SK-N-SH (cell line): ENCODE results near the gene SSTR4. TPM values are rescaled to one million over a fixed set of nuclear protein-coding genes. Genes with fewer than 3 reads are reported as not detected.

Experiments used
- CTCF ChIA-PET: fragments of 300-600, 350-600 bp; formaldehyde crosslinking; extraction: SDS; loops from one replicate; lab custom pipeline; 2021; lab: Yijun Ruan, JAX
- POLR2A ChIA-PET: fragments of 350-600 bp; sonication (Branson Sonifier 250); formaldehyde crosslinking; extraction: SDS; loops from one replicate; lab custom pipeline; 2020; ENCODE audit warnings: antibody characterized with exemption, inconsistent platforms; lab: Yijun Ruan, JAX
- DNase-seq: peaks from one replicate; pipeline ENCODE4 v3.0.0; 2012
- H2AFZ ChIP-seq: fragments of 200-600 bp; sonication (generic); 2 replicates; pipeline ENCODE4 v1.8.1; 2016; ENCODE audit warnings: antibody characterized with exemption, mild to moderate bottlenecking, low read depth
- H3F3A ChIP-seq: fragments of 200-600 bp; sonication (generic); replicated peaks from 2 replicates; pipeline ENCODE3; 2016; ENCODE audit warnings: antibody characterized with exemption, mild to moderate bottlenecking; ENCODE audit not compliant: insufficient read depth
- H3K27ac ChIP-seq, 2 experiments: fragments of 200-500 bp in 1 of 2; fragments of 200-600 bp in 1 of 2; sonication (Bioruptor generic) in 1 of 2; sonication (generic), shearing (Covaris generic) in 1 of 2; 2 replicates each; pipeline versions ENCODE4 v1.5.1 to v1.6.1; 2014 to 2016; ENCODE audit warnings: low read depth in 2 of 2, inconsistent platforms in 1 of 2, low read length in 1 of 2, mild to moderate bottlenecking in 1 of 2, mixed read lengths in 1 of 2
- H3K27me3 ChIP-seq: fragments of 200-600 bp; sonication (generic), shearing (Covaris generic); 2 replicates; pipeline ENCODE4 v1.6.1; 2016; ENCODE audit warnings: mixed run types; ENCODE audit not compliant: insufficient read depth
- H3K36me3 ChIP-seq, 2 experiments: fragments of 200-500 bp in 1 of 2; fragments of 200-600 bp in 1 of 2; sonication (Bioruptor generic) in 1 of 2; sonication (generic) in 1 of 2; replicated peaks in 1 of 2; 2 replicates each; pipeline versions ENCODE3 to v1.5.1; 2014 to 2016; ENCODE audit warnings: low read length in 1 of 2, mild to moderate bottlenecking in 1 of 2; ENCODE audit not compliant: insufficient read depth in 2 of 2, control insufficient read depth in 1 of 2
- H3K4me1 ChIP-seq, 2 experiments: fragments of 200-500 bp in 1 of 2; fragments of 200-600 bp in 1 of 2; sonication (Bioruptor generic) in 1 of 2; sonication (generic), shearing (Covaris generic) in 1 of 2; 2 replicates each; pipeline versions ENCODE4 v1.5.1 to v1.6.1; 2014 to 2016; ENCODE audit warnings: low read depth in 1 of 2, low read length in 1 of 2, mixed run types in 1 of 2; ENCODE audit not compliant: insufficient read depth in 2 of 2, control insufficient read depth in 1 of 2
- H3K4me2 ChIP-seq: fragments of 200-600 bp; sonication (generic), shearing (Covaris generic); 2 replicates; pipeline ENCODE4 v1.6.1; 2017; ENCODE audit warnings: mixed run types
- H3K4me3 ChIP-seq, 2 experiments: fragments of 200-500 bp in 1 of 2; fragments of 200-600 bp in 1 of 2; sonication (Bioruptor generic) in 1 of 2; sonication (generic), shearing (Covaris generic) in 1 of 2; 2 replicates each; pipeline versions ENCODE4 v1.5.1 to v1.8.1; 2014 to 2016; ENCODE audit warnings: low read depth in 2 of 2, inconsistent platforms in 1 of 2, low read length in 1 of 2, mild to moderate bottlenecking in 1 of 2, mixed read lengths in 1 of 2, moderate library complexity in 1 of 2
- H3K79me2 ChIP-seq: fragments of 200-600 bp; sonication (generic); 2 replicates; pipeline ENCODE4 v1.8.1; 2017; ENCODE audit warnings: mild to moderate bottlenecking; ENCODE audit not compliant: insufficient read depth
- H3K9ac ChIP-seq: fragments of 200-600 bp; sonication (generic); 2 replicates; pipeline ENCODE4 v1.6.1; 2017; ENCODE audit warnings: mixed run types
- H3K9me2 ChIP-seq: fragments of 200-600 bp; sonication (generic); 2 replicates; pipeline ENCODE4 v1.6.1; 2017; ENCODE audit warnings: mixed run types
- H3K9me3 ChIP-seq: fragments of 200-600 bp; sonication (generic); 2 replicates; pipeline ENCODE4 v1.6.1; 2017; ENCODE audit warnings: mixed run types, mild to moderate bottlenecking, moderate library complexity
- H4K20me1 ChIP-seq: fragments of 200-600 bp; sonication (generic); 2 replicates; pipeline ENCODE4 v1.6.1; 2017; ENCODE audit warnings: mild to moderate bottlenecking, mixed run types; ENCODE audit not compliant: insufficient read depth
- EP300 ChIP-seq, 2 experiments: IDR thresholded peaks; 2 replicates each; pipeline versions ENCODE4 v1.4.0 to v1.6.1; 2012; ENCODE audit warnings: borderline replicate concordance in 1 of 2, low read depth in 1 of 2, low read length in 1 of 2
- EZH2phosphoT487 ChIP-seq: fragments of 200-600 bp; sonication (generic); IDR thresholded peaks from 2 replicates; pipeline ENCODE4 v1.6.1; 2017; ENCODE audit warnings: low read depth, mixed run types, mild to moderate bottlenecking, antibody characterized with exemption, moderate library complexity, borderline replicate concordance
- JUND ChIP-seq: IDR thresholded peaks from 2 replicates; pipeline ENCODE4 v1.4.0; 2012
- NRF1 ChIP-seq: IDR thresholded peaks from 2 replicates; pipeline ENCODE4 v1.6.1; 2012; ENCODE audit warnings: low read depth, mild to moderate bottlenecking, low read length
- POLR2AphosphoS5 ChIP-seq: IDR thresholded peaks from 2 replicates; pipeline ENCODE4 v1.6.1; 2012; ENCODE audit warnings: low read depth, low read length
- RCOR1 ChIP-seq: fragments of 150-350 bp; IDR thresholded peaks from 2 replicates; pipeline ENCODE4 v1.6.1; 2017; ENCODE audit warnings: antibody characterized with exemption, low read length
- RXRA ChIP-seq: IDR thresholded peaks from 2 replicates; pipeline ENCODE4 v1.4.0; 2012; ENCODE audit warnings: low read depth, mild to moderate bottlenecking, borderline replicate concordance
- SMC3 ChIP-seq: IDR thresholded peaks from 2 replicates; pipeline ENCODE4 v1.6.1; 2012; ENCODE audit warnings: low read depth, low read length, improper control_type of control experiment
- TEAD4 ChIP-seq: IDR thresholded peaks from 2 replicates; pipeline ENCODE4 v1.4.0; 2012; ENCODE audit warnings: mild to moderate bottlenecking, borderline replicate concordance; ENCODE audit not compliant: insufficient read depth
- YY1 ChIP-seq: IDR thresholded peaks from 2 replicates; pipeline ENCODE4 v1.4.0; 2012; ENCODE audit warnings: low read depth, mild to moderate bottlenecking
- ZBTB33 ChIP-seq: IDR thresholded peaks from 2 replicates; pipeline ENCODE4 v1.4.0; 2012; ENCODE audit warnings: low read depth, borderline replicate concordance
- WGBS: methylation state at CpG from one replicate; pipeline ENCODE4 v1.1.6; 2017; ENCODE audit warnings: low lambda C conversion rate; 5-methylcytosine and 5-hydroxymethylcytosine counted together
- polyA plus RNA-seq, 3 experiments: library from polyadenylated mRNA; depleted of rRNA; stranded (reverse); fragments of >200 nt; gene quantifications; 2 replicates each; pipeline ENCODE4 v1.2.3, GENCODE V29; 2012
- TF ChIP-seq, protein P1 (sequence below): IDR thresholded peaks from 2 replicates; pipeline ENCODE4 v1.6.1; 2012; ENCODE audit warnings: mild to moderate bottlenecking, low read depth, low read length, moderate library complexity
- TF ChIP-seq, protein P2 (sequence below): IDR thresholded peaks from 2 replicates; pipeline ENCODE4 v1.4.0; 2012; ENCODE audit warnings: low read depth

The SSTR4 gene
- polyA plus RNA-seq, 1 of the 3 experiments (the other 2 are of a cell fraction) = not detected

DNA sequence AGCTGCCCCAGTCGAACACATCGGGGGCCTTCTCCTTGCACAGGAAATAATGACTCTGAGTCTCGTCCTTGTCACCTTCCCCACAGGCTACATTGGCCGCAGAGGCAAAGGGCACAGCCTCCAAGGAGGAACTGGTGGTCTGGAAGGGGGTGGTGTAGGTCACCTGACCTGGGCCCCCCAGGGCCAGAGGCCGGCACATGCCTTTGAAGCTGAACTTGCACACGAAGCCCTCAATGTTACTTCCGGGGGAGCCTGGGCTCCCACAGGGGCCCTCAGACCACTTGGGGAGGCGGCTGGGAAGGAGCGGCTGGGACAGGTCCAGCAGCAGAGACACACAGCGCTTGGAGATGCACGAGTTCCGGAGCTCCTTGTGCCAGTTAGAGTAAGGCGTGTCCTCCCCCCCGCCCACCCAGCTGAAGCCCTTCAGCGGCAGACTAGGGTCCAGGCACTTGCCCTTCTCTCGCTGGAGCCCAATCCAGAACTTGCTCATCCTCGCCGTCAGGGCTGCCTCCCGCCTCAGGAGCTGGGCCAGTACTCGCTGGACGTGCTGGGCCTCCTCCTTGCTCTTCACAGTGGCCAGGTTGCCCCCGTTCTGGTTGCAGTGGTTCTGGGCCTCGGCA is 50.4 kb downstream of the SSTR4 start:
- no peaks in the 10 kb centered on the region for H4K20me1 ChIP-seq
- peaks cover 56% of the 10 kb centered on the region for H3K27me3 ChIP-seq
- no peaks in the 10 kb centered on the region for H3K9me2 ChIP-seq
- TF ChIP-seq ZBTB33 (no peak), EZH2phosphoT487 (no peak), EP300 (IDR thresholded peaks at IDR 0.05; ENCODE audit: borderline replicate concordance in 1 of 2, low read depth in 1 of 2, low read length in 1 of 2) (no peak), NRF1 (no peak), RCOR1 (no peak), YY1 (no peak), RXRA (no peak), POLR2AphosphoS5 (no peak), JUND (no peak), TEAD4 (no peak), SMC3 (no peak)
- TF ChIP-seq, protein P1, sequence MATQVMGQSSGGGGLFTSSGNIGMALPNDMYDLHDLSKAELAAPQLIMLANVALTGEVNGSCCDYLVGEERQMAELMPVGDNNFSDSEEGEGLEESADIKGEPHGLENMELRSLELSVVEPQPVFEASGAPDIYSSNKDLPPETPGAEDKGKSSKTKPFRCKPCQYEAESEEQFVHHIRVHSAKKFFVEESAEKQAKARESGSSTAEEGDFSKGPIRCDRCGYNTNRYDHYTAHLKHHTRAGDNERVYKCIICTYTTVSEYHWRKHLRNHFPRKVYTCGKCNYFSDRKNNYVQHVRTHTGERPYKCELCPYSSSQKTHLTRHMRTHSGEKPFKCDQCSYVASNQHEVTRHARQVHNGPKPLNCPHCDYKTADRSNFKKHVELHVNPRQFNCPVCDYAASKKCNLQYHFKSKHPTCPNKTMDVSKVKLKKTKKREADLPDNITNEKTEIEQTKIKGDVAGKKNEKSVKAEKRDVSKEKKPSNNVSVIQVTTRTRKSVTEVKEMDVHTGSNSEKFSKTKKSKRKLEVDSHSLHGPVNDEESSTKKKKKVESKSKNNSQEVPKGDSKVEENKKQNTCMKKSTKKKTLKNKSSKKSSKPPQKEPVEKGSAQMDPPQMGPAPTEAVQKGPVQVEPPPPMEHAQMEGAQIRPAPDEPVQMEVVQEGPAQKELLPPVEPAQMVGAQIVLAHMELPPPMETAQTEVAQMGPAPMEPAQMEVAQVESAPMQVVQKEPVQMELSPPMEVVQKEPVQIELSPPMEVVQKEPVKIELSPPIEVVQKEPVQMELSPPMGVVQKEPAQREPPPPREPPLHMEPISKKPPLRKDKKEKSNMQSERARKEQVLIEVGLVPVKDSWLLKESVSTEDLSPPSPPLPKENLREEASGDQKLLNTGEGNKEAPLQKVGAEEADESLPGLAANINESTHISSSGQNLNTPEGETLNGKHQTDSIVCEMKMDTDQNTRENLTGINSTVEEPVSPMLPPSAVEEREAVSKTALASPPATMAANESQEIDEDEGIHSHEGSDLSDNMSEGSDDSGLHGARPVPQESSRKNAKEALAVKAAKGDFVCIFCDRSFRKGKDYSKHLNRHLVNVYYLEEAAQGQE = no peak
- TF ChIP-seq, protein P2, sequence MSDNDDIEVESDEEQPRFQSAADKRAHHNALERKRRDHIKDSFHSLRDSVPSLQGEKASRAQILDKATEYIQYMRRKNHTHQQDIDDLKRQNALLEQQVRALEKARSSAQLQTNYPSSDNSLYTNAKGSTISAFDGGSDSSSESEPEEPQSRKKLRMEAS = no peak
- TF ChIP-seq, all 33 proteins: peak for 0
- no peaks in the 10 kb centered on the region for H3K36me3 ChIP-seq
- no peaks in the 10 kb centered on the region for H3K9me3 ChIP-seq
- H3K79me2 ChIP-seq = no peaks in the 10 kb centered on the region
- H3F3A ChIP-seq = no peaks in the 10 kb centered on the region
- no peaks in the 10 kb centered on the region for H3K4me1 ChIP-seq
- H3K4me3 ChIP-seq = no peak overlapping the region
- ChIA-PET POLR2A (no interaction called here), CTCF (no interaction called here)
- no peak overlapping the region for H3K4me2 ChIP-seq
- no peak overlapping the region for H3K9ac ChIP-seq
- no peak for DNase-seq
- 20% methylated on average over 4 of the region's 23 CpGs for WGBS
- H3K27ac ChIP-seq = no peak overlapping the region
- no peak overlapping the region for H2AFZ ChIP-seq
